Measurements from ENCODE around the gene SRP9.

SRP9 gene

GRCh38 chr1:225747566-225747965, 30.1 kb upstream of the SRP9 start:
- DNase-seq (no peak), ATAC-seq (ENCODE audit: insufficient read depth, low read depth) (no peak)
- H3K36me3 ChIP-seq (ENCODE audit: insufficient read depth, low read length), result no peaks in the 10 kb centered on the region
- no peaks in the 10 kb centered on the region for H3K4me1 ChIP-seq (ENCODE audit: insufficient read depth, low read length)
- H3K27ac ChIP-seq (ENCODE audit: low read length), result no peak overlapping the region
- no peaks in the 10 kb centered on the region for H3K79me2 ChIP-seq (ENCODE audit: insufficient read depth, low read length)
- H3K4me3 ChIP-seq (ENCODE audit: low read depth in 1 of 2, low read length in 2 of 2), result no peak overlapping the region
- TF ChIP-seq EZH2 (IDR thresholded peaks at IDR 0.05; ENCODE audit: borderline replicate concordance, low read depth, low read length, severe bottlenecking), result no peak
- no peak for TF ChIP-seq CTCF (IDR thresholded peaks at IDR 0.05; ENCODE audit: borderline replicate concordance, extremely low read depth, low read length, poor library complexity, severe bottlenecking)
- peaks cover 3% of the 10 kb centered on the region for H3K27me3 ChIP-seq (ENCODE audit: insufficient read depth, low read length, poor library complexity)
- H4K20me1 ChIP-seq (ENCODE audit: insufficient read depth, low read length), result no peaks in the 10 kb centered on the region
- H2AFZ ChIP-seq (ENCODE audit: low read depth, low read length), result no peak overlapping the region
- no peak overlapping the region for H3K9ac ChIP-seq (ENCODE audit: low read depth, low read length)
- H3K9me3 ChIP-seq (ENCODE audit: insufficient read depth, low read length, severe bottlenecking), result no peaks in the 10 kb centered on the region
- no peak overlapping the region for H3K4me2 ChIP-seq (ENCODE audit: insufficient read depth, low read length)

DNA sequence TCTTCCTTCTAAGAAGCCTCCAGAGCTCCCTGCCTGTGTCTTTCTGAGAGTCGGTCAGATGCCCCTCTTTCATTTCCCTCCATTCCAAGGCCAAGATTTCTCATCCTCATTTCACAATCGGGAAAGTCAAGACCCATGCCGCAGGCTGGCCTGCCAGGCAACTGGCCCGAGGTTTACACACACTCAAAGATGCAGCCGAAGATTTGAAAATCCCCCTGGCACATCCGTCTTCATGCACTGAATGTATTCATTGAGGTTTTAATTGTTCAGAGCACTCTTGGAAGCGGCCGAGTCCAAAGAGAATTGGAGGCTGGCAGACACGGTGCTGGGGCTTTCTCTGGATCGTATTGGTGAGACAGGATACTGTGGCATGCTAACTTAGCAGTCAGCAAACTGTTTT, 29.1 kb upstream of the SRP9 start:
- Histone ChIP-seq H3K79me2 (ENCODE audit: insufficient read depth, low read length) (no peaks in the 10 kb centered on the region), H3K9me3 (ENCODE audit: insufficient read depth, low read length, severe bottlenecking) (no peaks in the 10 kb centered on the region), H3K4me3 (ENCODE audit: low read depth in 1 of 2, low read length in 2 of 2) (no peak overlapping the region), H3K9ac (ENCODE audit: low read depth, low read length) (no peak overlapping the region), H4K20me1 (ENCODE audit: insufficient read depth, low read length) (no peaks in the 10 kb centered on the region), H2AFZ (ENCODE audit: low read depth, low read length) (no peak overlapping the region), H3K4me1 (ENCODE audit: insufficient read depth, low read length) (no peaks in the 10 kb centered on the region), H3K27ac (ENCODE audit: low read length) (no peak overlapping the region), H3K36me3 (ENCODE audit: insufficient read depth, low read length) (no peaks in the 10 kb centered on the region), H3K27me3 (ENCODE audit: insufficient read depth, low read length, poor library complexity) (peaks cover 3% of the 10 kb centered on the region), H3K4me2 (ENCODE audit: insufficient read depth, low read length) (no peak overlapping the region)
- DNase-seq (no peak), ATAC-seq (ENCODE audit: insufficient read depth, low read depth) (no peak)
- TF ChIP-seq EZH2 (IDR thresholded peaks at IDR 0.05; ENCODE audit: borderline replicate concordance, low read depth, low read length, severe bottlenecking), result no peak
- TF ChIP-seq CTCF (IDR thresholded peaks at IDR 0.05; ENCODE audit: borderline replicate concordance, extremely low read depth, low read length, poor library complexity, severe bottlenecking), result no peak

DNA sequence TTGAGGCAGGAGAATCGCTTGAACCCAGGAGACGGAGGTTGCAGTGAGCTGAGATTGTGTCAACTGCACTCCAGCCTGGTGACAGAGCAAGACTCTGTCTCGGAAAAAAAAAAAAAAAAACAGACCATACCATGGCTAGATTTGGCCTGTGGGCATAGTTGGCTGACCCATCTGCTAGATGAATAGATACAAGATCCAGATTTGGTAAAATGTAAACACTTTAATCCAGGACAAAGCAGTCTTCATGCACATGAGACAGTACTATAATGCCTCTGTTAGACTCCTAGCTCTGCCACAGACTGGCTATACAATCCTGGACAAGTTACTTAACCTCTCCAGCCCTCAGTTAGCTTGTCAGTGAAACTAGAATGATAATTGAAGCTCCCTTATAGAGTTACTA, 27.9 kb upstream of the SRP9 start:
- no peaks in the 10 kb centered on the region for H3K4me1 ChIP-seq (ENCODE audit: insufficient read depth, low read length)
- H3K36me3 ChIP-seq (ENCODE audit: insufficient read depth, low read length), result no peaks in the 10 kb centered on the region
- peaks cover 3% of the 10 kb centered on the region for H3K27me3 ChIP-seq (ENCODE audit: insufficient read depth, low read length, poor library complexity)
- no peak overlapping the region for H3K9ac ChIP-seq (ENCODE audit: low read depth, low read length)
- H2AFZ ChIP-seq (ENCODE audit: low read depth, low read length), result no peak overlapping the region
- no peak overlapping the region for H3K27ac ChIP-seq (ENCODE audit: low read length)
- no peak for DNase-seq
- H3K4me2 ChIP-seq (ENCODE audit: insufficient read depth, low read length), result no peak overlapping the region
- H4K20me1 ChIP-seq (ENCODE audit: insufficient read depth, low read length), result no peaks in the 10 kb centered on the region
- no peaks in the 10 kb centered on the region for H3K9me3 ChIP-seq (ENCODE audit: insufficient read depth, low read length, severe bottlenecking)
- no peak overlapping the region for H3K4me3 ChIP-seq (ENCODE audit: low read depth in 1 of 2, low read length in 2 of 2)
- no peak for ATAC-seq (ENCODE audit: insufficient read depth, low read depth)
- H3K79me2 ChIP-seq (ENCODE audit: insufficient read depth, low read length), result no peaks in the 10 kb centered on the region
- TF ChIP-seq EZH2 (IDR thresholded peaks at IDR 0.05; ENCODE audit: borderline replicate concordance, low read depth, low read length, severe bottlenecking), result no peak
- no peak for TF ChIP-seq CTCF (IDR thresholded peaks at IDR 0.05; ENCODE audit: borderline replicate concordance, extremely low read depth, low read length, poor library complexity, severe bottlenecking)

DNA sequence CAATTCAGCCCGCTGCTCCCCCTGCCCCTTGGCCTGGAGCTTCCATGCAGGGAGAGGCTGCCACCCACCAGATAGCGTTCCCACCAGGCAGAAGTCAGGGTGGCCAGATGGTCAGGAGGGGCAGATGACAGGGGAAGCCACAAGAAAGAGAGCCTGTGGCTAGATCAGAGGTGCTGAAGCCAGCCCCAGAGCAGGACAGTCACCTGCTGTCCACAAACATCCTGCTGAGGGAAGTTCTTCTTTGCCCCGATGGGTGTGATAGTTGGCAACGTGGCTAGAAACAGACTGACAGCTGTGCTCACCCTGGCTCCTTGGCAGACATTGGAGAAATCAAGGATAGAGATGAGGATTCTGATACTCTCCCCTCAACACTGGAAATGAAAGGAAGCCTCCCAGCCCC, 27.2 kb upstream of the SRP9 start:
- Histone ChIP-seq H2AFZ (ENCODE audit: low read depth, low read length) (no peak overlapping the region), H3K36me3 (ENCODE audit: insufficient read depth, low read length) (no peaks in the 10 kb centered on the region), H3K27ac (ENCODE audit: low read length) (no peak overlapping the region), H3K79me2 (ENCODE audit: insufficient read depth, low read length) (no peaks in the 10 kb centered on the region), H3K4me2 (ENCODE audit: insufficient read depth, low read length) (no peak overlapping the region), H4K20me1 (ENCODE audit: insufficient read depth, low read length) (no peaks in the 10 kb centered on the region), H3K27me3 (ENCODE audit: insufficient read depth, low read length, poor library complexity) (peaks cover 3% of the 10 kb centered on the region), H3K4me1 (ENCODE audit: insufficient read depth, low read length) (no peaks in the 10 kb centered on the region), H3K4me3 (ENCODE audit: low read depth in 1 of 2, low read length in 2 of 2) (no peak overlapping the region), H3K9me3 (ENCODE audit: insufficient read depth, low read length, severe bottlenecking) (no peaks in the 10 kb centered on the region), H3K9ac (ENCODE audit: low read depth, low read length) (no peak overlapping the region)
- TF ChIP-seq EZH2 (IDR thresholded peaks at IDR 0.05; ENCODE audit: borderline replicate concordance, low read depth, low read length, severe bottlenecking), result no peak
- TF ChIP-seq CTCF (IDR thresholded peaks at IDR 0.05; ENCODE audit: borderline replicate concordance, extremely low read depth, low read length, poor library complexity, severe bottlenecking), result no peak
- no peak for DNase-seq
- ATAC-seq (ENCODE audit: insufficient read depth, low read depth), result no peak
